Stimulated activated CD8-positive, alpha-beta memory T cell treated with anti-CD3 and anti-CD28 coated beads, Interleukin-15, amount 100 ng/mL, for 1 hour (primary cell): ENCODE data around the gene EPHA4.

Experiments
- DNase-seq: peaks from one replicate; pipeline ENCODE4 v3.0.0-alpha.2; 2020; ENCODE audit warnings: low read depth

The EPHA4 gene

GRCh38 chr2:221468317-221468716, 103.8 kb downstream of the EPHA4 start:
- DNase-seq = no peak

- no peak for DNase-seq
Observed at GRCh38 chr2:221467610-221468009, 104.5 kb downstream of the EPHA4 start.

- DNase-seq = no peak
Observed at GRCh38 chr2:221466744-221467143, 105.4 kb downstream of the EPHA4 start.

GRCh38 chr2:221465776-221466175, 106.3 kb downstream of the EPHA4 start:
- DNase-seq = no peak

- DNase-seq = no peak
Observed at GRCh38 chr2:221464971-221465370, 107.1 kb downstream of the EPHA4 start.

- DNase-seq = no peak
Observed at GRCh38 chr2:221463241-221463896, 108.7 kb downstream of the EPHA4 start.

- no peak for DNase-seq
Observed at GRCh38 chr2:221461901-221462300, 110.2 kb downstream of the EPHA4 start.

- DNase-seq = no peak
Observed at GRCh38 chr2:221460136-221460535, 112.0 kb downstream of the EPHA4 start.

GRCh38 chr2:221458578-221458977, 113.5 kb downstream of the EPHA4 start:
- DNase-seq = no peak

GRCh38 chr2:221455214-221455613, 116.9 kb downstream of the EPHA4 start:
- DNase-seq = no peak

GRCh38 chr2:221454459-221455105, 117.5 kb downstream of the EPHA4 start:
- no peak for DNase-seq

- DNase-seq = no peak
Observed at GRCh38 chr2:221451862-221452788, 120.0 kb downstream of the EPHA4 start.

- no peak for DNase-seq
Observed at GRCh38 chr2:221450280-221450679, 121.8 kb downstream of the EPHA4 start.

GRCh38 chr2:221449406-221449805, 122.7 kb downstream of the EPHA4 start:
- DNase-seq = no peak

- no peak for DNase-seq
Observed at GRCh38 chr2:221448844-221449390, 123.2 kb downstream of the EPHA4 start.

- DNase-seq = no peak
Observed at GRCh38 chr2:221448057-221448843, 123.9 kb downstream of the EPHA4 start.

GRCh38 chr2:221447310-221447709, 124.8 kb downstream of the EPHA4 start:
- DNase-seq = no peak

GRCh38 chr2:221446140-221446539, 126.0 kb downstream of the EPHA4 start:
- DNase-seq = no peak

- DNase-seq = no peak
Observed at GRCh38 chr2:221444106-221444505, 128.0 kb downstream of the EPHA4 start.

GRCh38 chr2:221443645-221444044, 128.5 kb downstream of the EPHA4 start:
- no peak for DNase-seq

GRCh38 chr2:221442128-221442527, 130.0 kb downstream of the EPHA4 start:
- no peak for DNase-seq
